Calu3 (cell line): ENCODE results near the gene NLGN1. TPM values are rescaled to one million over a fixed set of nuclear protein-coding genes. Genes with fewer than 3 reads are reported as not detected.
"Not testable (repeated sequence)": the region's sequence is repeated elsewhere in the genome, so short reads cannot be mapped to it uniquely, and the experiment has no call there.

Experiments
- BruUV-seq: library from RNA; stranded (reverse); fragments of 400-500 nt; replicated peaks from 2 replicates; lab custom pipeline; 2021; lab: Mats Ljungman, UMichigan
- CTCF ChIA-PET: fragments of 300-600 bp; sonication (Branson Sonifier 250); formaldehyde crosslinking; loops from one replicate; lab custom pipeline; 2022; ENCODE audit warnings: antibody characterized with exemption; lab: Charles Lee
- DNase-seq: peaks from one replicate; pipeline ENCODE4 v3.0.0; 2022
- H3K27ac Mint-ChIP-seq: one replicate; pipeline ENCODE4 v1.8.0; 2022; ENCODE audit warnings: mixed read lengths; ENCODE audit not compliant: unreplicated experiment
- H3K27me3 Mint-ChIP-seq: one replicate; pipeline ENCODE4 v1.8.0; 2022; ENCODE audit warnings: mixed read lengths; ENCODE audit not compliant: unreplicated experiment
- H3K36me3 Mint-ChIP-seq: one replicate; pipeline ENCODE4 v1.8.0; 2022; ENCODE audit warnings: mild to moderate bottlenecking, moderate library complexity, mixed read lengths; ENCODE audit not compliant: insufficient read depth, unreplicated experiment
- H3K4me1 Mint-ChIP-seq: one replicate; pipeline ENCODE4 v1.8.0; 2022; ENCODE audit warnings: mild to moderate bottlenecking, low read depth, mixed read lengths; ENCODE audit not compliant: unreplicated experiment
- H3K4me3 Mint-ChIP-seq: one replicate; pipeline ENCODE4 v1.8.0; 2022; ENCODE audit warnings: mild to moderate bottlenecking, low read depth, moderate library complexity, mixed read lengths; ENCODE audit not compliant: unreplicated experiment
- H3K9me3 Mint-ChIP-seq: one replicate; pipeline ENCODE4 v1.8.0; 2022; ENCODE audit warnings: low read depth, mixed read lengths; ENCODE audit not compliant: unreplicated experiment
- CTCF ChIP-seq: fragments of 200-600 bp; IDR thresholded peaks from one replicate; pipeline ENCODE4 v1.8.0; 2022; ENCODE audit warnings: antibody characterized with exemption; ENCODE audit not compliant: unreplicated experiment
- intact Hi-C: fragments of 100-400 bp; cut with micrococcal nuclease; formaldehyde crosslinking; loops from one replicate; pipeline ENCODE4 v1.10.0; 2022; ENCODE audit not compliant: unreplicated experiment
- total RNA-seq: library from RNA; stranded (reverse); gene quantifications from 2 replicates; pipeline ENCODE4 v1.2.3, GENCODE V29; 2022

NLGN1 gene
- total RNA-seq, 1 experiment from 2014 or later = 2.6 TPM

- BruUV-seq = no TSS peak
- Mint-ChIP-seq H3K27me3 (no peaks in the 10 kb centered on the region), H3K27ac (no peak overlapping the region), H3K4me1 (no peaks in the 10 kb centered on the region), H3K36me3 (no peaks in the 10 kb centered on the region), H3K9me3 (peaks cover 3% of the 10 kb centered on the region), H3K4me3 (no peak overlapping the region)
- CTCF ChIA-PET = no interaction called here
- intact Hi-C loops = no loop called here
- no peak for DNase-seq
- no peak for TF ChIP-seq CTCF
These were observed 43.0 kb downstream of the NLGN1 start for GRCh38 chr3:173440514-173440913.

GRCh38 chr3:173451561-173451960 lies 54.0 kb downstream of the NLGN1 start:
- H3K27ac Mint-ChIP-seq, H3K4me1 Mint-ChIP-seq, intact Hi-C loops, H3K9me3 Mint-ChIP-seq, H3K27me3 Mint-ChIP-seq, H3K36me3 Mint-ChIP-seq, BruUV-seq, CTCF ChIA-PET: not testable (repeated sequence)
- peak overlapping the region; percentile 44 for H3K4me3 Mint-ChIP-seq
- DNase-seq = peak; percentile 21

GRCh38 chr3:173463250-173463649 lies 65.7 kb downstream of the NLGN1 start:
- H3K36me3 Mint-ChIP-seq = no peaks in the 10 kb centered on the region
- no peak for TF ChIP-seq CTCF
- intact Hi-C loops = no loop called here
- DNase-seq = no peak
- no peak overlapping the region for H3K4me3 Mint-ChIP-seq
- no TSS peak for BruUV-seq
- H3K27me3 Mint-ChIP-seq = no peaks in the 10 kb centered on the region
- H3K9me3 Mint-ChIP-seq = no peaks in the 10 kb centered on the region
- H3K27ac Mint-ChIP-seq = no peak overlapping the region
- CTCF ChIA-PET = no interaction called here
- H3K4me1 Mint-ChIP-seq = peaks cover 7% of the 10 kb centered on the region

GRCh38 chr3:173465112-173465511 lies 67.6 kb downstream of the NLGN1 start:
- Mint-ChIP-seq H3K36me3 (no peaks in the 10 kb centered on the region), H3K27ac (no peak overlapping the region), H3K4me3 (no peak overlapping the region), H3K27me3 (no peaks in the 10 kb centered on the region), H3K4me1 (peaks cover 7% of the 10 kb centered on the region), H3K9me3 (no peaks in the 10 kb centered on the region)
- CTCF ChIA-PET = no interaction called here
- no TSS peak for BruUV-seq
- intact Hi-C loops = no loop called here
- DNase-seq = no peak
- TF ChIP-seq CTCF = no peak

GRCh38 chr3:173465898-173466678 lies 68.5 kb downstream of the NLGN1 start:
- Mint-ChIP-seq H3K27ac (no peak overlapping the region), H3K27me3 (no peaks in the 10 kb centered on the region), H3K4me3 (no peak overlapping the region), H3K9me3 (no peaks in the 10 kb centered on the region), H3K4me1 (peaks cover 7% of the 10 kb centered on the region), H3K36me3 (no peaks in the 10 kb centered on the region)
- CTCF ChIA-PET = interaction anchor here (0.6 kb wide), 1 partner anchor 27 kb away, joined by 4 read pairs; no protein-coding TSS in a partner anchor
- intact Hi-C loops = no loop called here
- no TSS peak for BruUV-seq
- DNase-seq = no peak
- no peak for TF ChIP-seq CTCF
